ENCODE data around the gene ZBTB7C.
A peak's percentile ranks its signal among the peaks of the same experiment; 100 is the strongest.

ZBTB7C gene

GRCh38 chr18:48227206-48227605 is 182.0 kb downstream of the ZBTB7C start:
- Histone ChIP-seq H3K36me3 (ENCODE audit: control insufficient read depth in 2 of 2, insufficient read depth in 1 of 2, low read length in 2 of 2) (no peaks in the 10 kb centered on the region), H3K4me1 (ENCODE audit: control insufficient read depth, insufficient read depth, low read length) (peaks cover 9% of the 10 kb centered on the region), H3K4me3 (ENCODE audit: low read depth, low read length) (no peak overlapping the region), H3K9me3 (ENCODE audit: control insufficient read depth, insufficient read depth, low read depth, low read length) (no peaks in the 10 kb centered on the region), H3K27ac (ENCODE audit: extremely low read depth, low read depth, low read length) (no peak overlapping the region)
- TF ChIP-seq MZF1 (tag by site-specific recombination; IDR thresholded peaks at IDR 0.05; ENCODE audit: borderline replicate concordance) (no peak), KLF1 (tag by site-specific recombination; IDR thresholded peaks at IDR 0.05) (peak; percentile 24; the same call in 1 of the 2 replicates), ZNF335 (tag by site-specific recombination; conservative IDR thresholded peaks at IDR 0.05) (0 out of 2 replicates have a peak, but pooled peaks have one; percentile 17), RBAK (tag by site-specific recombination; IDR thresholded peaks at IDR 0.05) (no peak)
- ChIA-PET CTCF (interaction anchor here (0.8 to 1.5 kb wide), 4 partner anchors 11 to 232 kb away, joined by 3 to 8 read pairs (median 4); no protein-coding TSS in a partner anchor), POLR2A (interaction anchor here (0.6 kb wide), 1 partner anchor 41 kb away, joined by 4 read pairs; no protein-coding TSS in a partner anchor)

- POLR2A ChIA-PET = no interaction called here
- H3K4me1 ChIP-seq (ENCODE audit: control insufficient read depth, insufficient read depth, low read length) = peaks cover 9% of the 10 kb centered on the region
- no peaks in the 10 kb centered on the region for H3K9me3 ChIP-seq (ENCODE audit: control insufficient read depth, insufficient read depth, low read depth, low read length)
- TF ChIP-seq ZFHX2 (tag by site-specific recombination; conservative IDR thresholded peaks at IDR 0.05) (no peak), ZNF645 (tag by site-specific recombination; IDR thresholded peaks at IDR 0.05) (no peak), ZNF121 (tag by site-specific recombination; IDR thresholded peaks at IDR 0.05) (no peak), MYNN (tag by site-specific recombination; IDR thresholded peaks at IDR 0.05; ENCODE audit: borderline replicate concordance) (no peak), ZBTB49 (tag by site-specific recombination; IDR thresholded peaks at IDR 0.05; ENCODE audit: low read depth) (no peak), ZNF791 (tag by site-specific recombination; IDR thresholded peaks at IDR 0.05) (no peak), SP2 (tag by site-specific recombination; IDR thresholded peaks at IDR 0.05) (no peak), WT1 (tag by site-specific recombination; IDR thresholded peaks at IDR 0.05) (no peak), ZNF677 (tag by site-specific recombination; IDR thresholded peaks at IDR 0.05) (no peak)
- H3K36me3 ChIP-seq (ENCODE audit: control insufficient read depth in 2 of 2, insufficient read depth in 1 of 2, low read length in 2 of 2) = no peaks in the 10 kb centered on the region
- H3K27ac ChIP-seq (ENCODE audit: extremely low read depth, low read depth, low read length) = no peak overlapping the region
- CTCF ChIA-PET = interaction anchor here (0.6 to 1.5 kb wide), 4 partner anchors 11 to 238 kb away, joined by 3 to 5 read pairs (median 3); no protein-coding TSS in a partner anchor
- no peak overlapping the region for H3K4me3 ChIP-seq (ENCODE audit: low read depth, low read length)
Observed at GRCh38 chr18:48226401-48226800, 182.8 kb downstream of the ZBTB7C start.

- CTCF ChIA-PET = interaction anchor here (0.6 to 1.9 kb wide), 4 partner anchors 73 to 191 kb away, joined by 3 to 4 read pairs (median 4); no protein-coding TSS in a partner anchor
- Histone ChIP-seq H3K36me3 (ENCODE audit: control insufficient read depth in 2 of 2, insufficient read depth in 1 of 2, low read length in 2 of 2) (no peaks in the 10 kb centered on the region), H3K4me1 (ENCODE audit: control insufficient read depth, insufficient read depth, low read length) (peaks cover 4% of the 10 kb centered on the region), H3K9me3 (ENCODE audit: control insufficient read depth, insufficient read depth, low read depth, low read length) (no peaks in the 10 kb centered on the region), H3K27ac (ENCODE audit: extremely low read depth, low read depth, low read length) (no peak overlapping the region), H3K4me3 (ENCODE audit: low read depth, low read length) (no peak overlapping the region)
- POLR2A ChIA-PET = interaction anchor here (1.0 kb wide), 1 partner anchor 61 kb away, joined by 6 read pairs; no protein-coding TSS in a partner anchor
- TF ChIP-seq ZNF274 (IDR thresholded peaks at IDR 0.05; ENCODE audit: low read length) = no peak
- no peak for TF ChIP-seq ZNF274 (tag by site-specific recombination; IDR thresholded peaks at IDR 0.05; ENCODE audit: borderline replicate concordance)
- 0 out of 2 replicates have a peak, but pooled peaks have one; percentile 57 for TF ChIP-seq ZNF776 (tag by site-specific recombination; IDR thresholded peaks at IDR 0.05; ENCODE audit: borderline replicate concordance)
- no peak for TF ChIP-seq ZFP3 (tag by site-specific recombination; IDR thresholded peaks at IDR 0.05; ENCODE audit: low read depth)
- TF ChIP-seq ZNF510 (tag by site-specific recombination; IDR thresholded peaks at IDR 0.05; ENCODE audit: insufficient replicate concordance) = no peak
- no peak for TF ChIP-seq MEIS1 (CRISPR knock-in tag; IDR thresholded peaks at IDR 0.05; ENCODE audit: borderline replicate concordance)
- TF ChIP-seq MYNN (tag by site-specific recombination; IDR thresholded peaks at IDR 0.05; ENCODE audit: borderline replicate concordance) = no peak
- no peak for TF ChIP-seq KLF9 (tag by site-specific recombination; IDR thresholded peaks at IDR 0.05; ENCODE audit: low read depth)
- TF ChIP-seq PRDM10 (tag by site-specific recombination; IDR thresholded peaks at IDR 0.05) = peak; percentile 48
- no peak for TF ChIP-seq TCF7L2 (IDR thresholded peaks at IDR 0.05; ENCODE audit: borderline replicate concordance, low read depth, low read length)
- no peak for TF ChIP-seq PBX3 (CRISPR knock-in tag; IDR thresholded peaks at IDR 0.05)
- TF ChIP-seq ZNF785 (tag by site-specific recombination; IDR thresholded peaks at IDR 0.05) = no peak
Observed at GRCh38 chr18:48222118-48222517, 187.1 kb downstream of the ZBTB7C start.
